ENCODE results near the gene MBD3L3.

DNA sequence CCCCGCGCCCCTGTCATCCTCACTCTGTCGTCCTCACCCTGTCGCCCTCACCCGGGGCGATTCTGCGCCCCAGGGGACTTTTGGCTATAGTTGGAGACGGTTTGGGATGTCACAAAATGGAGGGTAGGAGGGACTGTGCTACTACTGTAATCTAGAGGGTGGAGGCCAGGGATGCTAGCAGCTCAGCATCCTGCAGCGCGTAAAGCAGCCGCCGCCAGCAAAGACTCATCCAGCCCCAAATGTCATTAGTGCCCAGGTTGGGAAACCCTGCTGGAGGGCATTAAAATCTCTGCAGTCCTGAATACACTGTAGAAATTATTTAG is 11.4 kb upstream of the MBD3L3 start:
- TF ChIP-seq, protein P1, sequence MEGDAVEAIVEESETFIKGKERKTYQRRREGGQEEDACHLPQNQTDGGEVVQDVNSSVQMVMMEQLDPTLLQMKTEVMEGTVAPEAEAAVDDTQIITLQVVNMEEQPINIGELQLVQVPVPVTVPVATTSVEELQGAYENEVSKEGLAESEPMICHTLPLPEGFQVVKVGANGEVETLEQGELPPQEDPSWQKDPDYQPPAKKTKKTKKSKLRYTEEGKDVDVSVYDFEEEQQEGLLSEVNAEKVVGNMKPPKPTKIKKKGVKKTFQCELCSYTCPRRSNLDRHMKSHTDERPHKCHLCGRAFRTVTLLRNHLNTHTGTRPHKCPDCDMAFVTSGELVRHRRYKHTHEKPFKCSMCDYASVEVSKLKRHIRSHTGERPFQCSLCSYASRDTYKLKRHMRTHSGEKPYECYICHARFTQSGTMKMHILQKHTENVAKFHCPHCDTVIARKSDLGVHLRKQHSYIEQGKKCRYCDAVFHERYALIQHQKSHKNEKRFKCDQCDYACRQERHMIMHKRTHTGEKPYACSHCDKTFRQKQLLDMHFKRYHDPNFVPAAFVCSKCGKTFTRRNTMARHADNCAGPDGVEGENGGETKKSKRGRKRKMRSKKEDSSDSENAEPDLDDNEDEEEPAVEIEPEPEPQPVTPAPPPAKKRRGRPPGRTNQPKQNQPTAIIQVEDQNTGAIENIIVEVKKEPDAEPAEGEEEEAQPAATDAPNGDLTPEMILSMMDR (conservative IDR thresholded peaks at IDR 0.05 in 1 of 2, IDR thresholded peaks at IDR 0.05 in 1 of 2; ENCODE audit: extremely low read depth in 1 of 2, insufficient read depth in 1 of 2, low read depth in 1 of 2, low read length in 2 of 2), result no peak
- TF ChIP-seq EZH2 (IDR thresholded peaks at IDR 0.05; ENCODE audit: borderline replicate concordance, low read length), result no peak

Measured in mammary epithelial cell (primary cell).